SK-N-MC (cell line): ENCODE results near the gene UGT2B17.

ENCODE experiments used
- EZH2 ChIP-seq: fragments of 200-600 bp; sonication (generic); IDR thresholded peaks from one replicate; pipeline ENCODE4 v1.6.1; 2017; ENCODE audit warnings: antibody characterized with exemption
- FOXP2 ChIP-seq: optimal IDR thresholded peaks from 2 replicates; pipeline ENCODE3; 2011; ENCODE audit warnings: mild to moderate bottlenecking, moderate library complexity; ENCODE audit not compliant: insufficient read depth; ENCODE audit errors: extremely low read length, control extremely low read depth
- POLR2AphosphoS5 ChIP-seq: IDR thresholded peaks from 2 replicates; pipeline ENCODE4 v1.6.1; 2012; ENCODE audit warnings: mild to moderate bottlenecking, low read depth, low read length, borderline replicate concordance

DNA sequence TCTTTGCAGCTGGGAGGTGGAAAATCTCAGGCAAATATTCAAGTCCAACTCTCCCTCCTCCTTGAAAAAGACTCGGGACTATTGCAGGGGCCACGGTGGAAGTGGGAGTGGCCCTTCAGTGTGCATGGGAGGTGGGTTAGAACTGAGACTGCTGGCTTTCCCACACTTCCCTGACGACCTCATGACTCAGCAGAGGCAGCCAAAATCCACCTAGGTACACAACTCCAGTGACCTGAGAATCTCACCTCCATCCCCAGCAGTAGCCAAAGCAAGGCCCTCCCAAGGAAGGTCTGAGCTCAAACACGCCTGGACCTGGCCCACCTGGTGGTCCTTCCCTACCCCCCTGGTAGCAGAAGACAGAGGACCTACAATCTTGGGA lies 6.2 kb upstream of the UGT2B17 start:
- TF ChIP-seq EZH2: no peak
- no peak for TF ChIP-seq POLR2AphosphoS5
- no peak for TF ChIP-seq FOXP2
